Prostate gland (tissue), 2 donors: Measurements from ENCODE around the gene ZIK1. TPM values are rescaled to one million over a fixed set of nuclear protein-coding genes. Genes with fewer than 3 reads are reported as not detected.

Experiments used
- DNase-seq: peaks from one replicate; pipeline ENCODE4 v3.0.0-alpha.2; 2019; ENCODE audit warnings: low spot score
- H3K27ac ChIP-seq, 2 donors: fragments of 200-600 bp; sonication (generic); 2 replicates each; pipeline ENCODE4 v1.5.1; 2017 to 2019
- H3K27me3 ChIP-seq: fragments of 200-600 bp; sonication (generic); replicated peaks from 2 replicates; pipeline ENCODE4 v1.5.1; 2019; ENCODE audit not compliant: insufficient read depth
- H3K36me3 ChIP-seq, 2 donors: fragments of 200-600 bp; sonication (generic); 1 replicate in 1 of 2; 2 replicates in 1 of 2; pipeline versions ENCODE4 v1.5.1 to v1.8.1; 2017 to 2019
- H3K4me1 ChIP-seq: fragments of 200-600 bp; sonication (generic); replicated peaks from 2 replicates; pipeline ENCODE4 v1.5.1; 2019
- H3K4me3 ChIP-seq, 2 donors: fragments of 200-600 bp; sonication (generic); 2 replicates each; pipeline ENCODE4 v1.5.1; 2017 to 2019
- H3K9me3 ChIP-seq: fragments of 200-600 bp; sonication (generic); 2 replicates; pipeline ENCODE4 v1.5.1; 2017
- CTCF ChIP-seq, 4 experiments: fragments of 200-600 bp in 2 of 4; fragments of 450-650 bp in 2 of 4; sonication (generic) in 2 of 4; IDR thresholded peaks; 1 replicate in 3 of 4; 2 replicates in 1 of 4; pipeline ENCODE4 v1.5.1; 2016 to 2019; ENCODE audit warnings: antibody characterized with exemption in 4 of 4, mild to moderate bottlenecking in 2 of 4, moderate library complexity in 2 of 4
- POLR2A ChIP-seq: fragments of 450-650 bp; IDR thresholded peaks from one replicate; pipeline ENCODE4 v1.6.1; 2016; ENCODE audit warnings: antibody characterized with exemption, mild to moderate bottlenecking
- POLR2AphosphoS5 ChIP-seq: sonication (generic); formaldehyde crosslinking; IDR thresholded peaks from one replicate; pipeline ENCODE4 v1.6.1; 2017; ENCODE audit warnings: antibody characterized with exemption
- WGBS: methylation state at CpG from one replicate; pipeline ENCODE4 v1.1.5; 2018; 5-methylcytosine and 5-hydroxymethylcytosine counted together
- intact Hi-C: fragments of 100-400 bp; cut with DNase I; formaldehyde crosslinking; loops from one replicate; pipeline ENCODE4 v1.14.2; 2022
- total RNA-seq, 2 donors: library from RNA; depleted of rRNA; stranded (reverse); fragments of >200 nt; gene quantifications; one replicate each; pipeline ENCODE4 v1.1.0, GENCODE V29; 2016

Gene ZIK1
- total RNA-seq, 2 donors from 2014 or later: 5.3 to 8.5 TPM

- H3K4me1 ChIP-seq: peaks cover 5% of the 10 kb centered on the region
- H3K4me3 ChIP-seq: peak overlapping the region; percentile 78 to 84
- DNase-seq: no peak
- H3K36me3 ChIP-seq: no peaks in the 10 kb centered on the region
- WGBS: 42% methylated on average over 6 of the region's 6 CpGs
- no peak for TF ChIP-seq POLR2AphosphoS5
- TF ChIP-seq CTCF (IDR thresholded peaks at IDR 0.05): no peak
- TF ChIP-seq POLR2A: no peak
- no peaks in the 10 kb centered on the region for H3K27me3 ChIP-seq
- no peaks in the 10 kb centered on the region for H3K9me3 ChIP-seq
- intact Hi-C loops: no loop called here
- peak overlapping the region; percentile 77 to 84 for H3K27ac ChIP-seq
Observed at GRCh38 chr19:57633832-57634131, 49.8 kb downstream of the ZIK1 start.

- no peaks in the 10 kb centered on the region for H3K9me3 ChIP-seq
Observed at GRCh38 chr19:57637379-57637778, 53.4 kb downstream of the ZIK1 start.

GRCh38 chr19:57641715-57642234 is 57.8 kb downstream of the ZIK1 start:
- Histone ChIP-seq H3K27ac (peak overlapping the region in 1 of 2 donors; percentile 58), H3K9me3 (no peaks in the 10 kb centered on the region), H3K4me1 (no peaks in the 10 kb centered on the region), H3K4me3 (no peak overlapping the region), H3K27me3 (no peaks in the 10 kb centered on the region), H3K36me3 (peaks cover 12 to 25% of the 10 kb centered on the region in 2 donors)
- no peak for DNase-seq
- intact Hi-C loops: no loop called here
- 91% methylated on average over 4 of the region's 4 CpGs for WGBS
- TF ChIP-seq POLR2AphosphoS5 (no peak), CTCF (IDR thresholded peaks at IDR 0.05) (no peak), POLR2A (no peak)

More at GRCh38 chr19:57637379-57637778, 53.4 kb downstream of the ZIK1 start:
- Histone ChIP-seq H3K4me1 (peaks cover 5% of the 10 kb centered on the region), H3K36me3 (peaks cover 12 to 25% of the 10 kb centered on the region in 2 donors), H3K27ac (no peak overlapping the region), H3K4me3 (no peak overlapping the region), H3K27me3 (no peaks in the 10 kb centered on the region)
- intact Hi-C loops: no loop called here
- no peak for DNase-seq
- WGBS: 99% methylated on average over 4 of the region's 4 CpGs
- no peak for TF ChIP-seq CTCF (IDR thresholded peaks at IDR 0.05)
- no peak for TF ChIP-seq POLR2AphosphoS5
- TF ChIP-seq POLR2A: no peak

GRCh38 chr19:57642396-57643046 is 58.6 kb downstream of the ZIK1 start:
- TF ChIP-seq POLR2A: no peak
- peak; percentile 68 for TF ChIP-seq POLR2AphosphoS5
- no peak overlapping the region for H3K4me3 ChIP-seq
- peak; percentile 58 for DNase-seq
- H3K27ac ChIP-seq: peak overlapping the region in 1 of 2 donors; percentile 58
- peaks cover 12 to 25% of the 10 kb centered on the region in 2 donors for H3K36me3 ChIP-seq
- intact Hi-C loops: no loop called here
- H3K9me3 ChIP-seq: no peaks in the 10 kb centered on the region
- no peaks in the 10 kb centered on the region for H3K4me1 ChIP-seq
- WGBS: 57% methylated on average over 4 of the region's 4 CpGs
- no peaks in the 10 kb centered on the region for H3K27me3 ChIP-seq

Other genes with a start within 250 kb of the ZIK1 start
- gene ZNF304, start 232.9 kb upstream of the ZIK1 start, total RNA-seq: 10 to 100 TPM; 11.9 to 13.2 TPM
- 10 to 100 TPM; 14.0 to 24.7 TPM for gene TRAPPC2B, start 220.6 kb upstream of the ZIK1 start, total RNA-seq
- 1 to 10 TPM; 4.3 to 8.2 TPM for gene ZNF547, start 220.6 kb upstream of the ZIK1 start, total RNA-seq
- gene ZNF548, start 194.3 kb upstream of the ZIK1 start, total RNA-seq: 10 to 100 TPM; 20.4 to 27.4 TPM
- 10 to 100 TPM; 10.8 to 14.5 TPM for gene ZNF17, start 173.0 kb upstream of the ZIK1 start, total RNA-seq
- 1 to 10 TPM; 5.5 to 8.6 TPM for gene ZNF749, start 148.8 kb upstream of the ZIK1 start, total RNA-seq
- gene VN1R1, start 127.0 kb upstream of the ZIK1 start, total RNA-seq: 1 to 10 TPM in 1 of 2 donors, under 1 TPM in 1; 0.96 to 4.8 TPM
- 10 to 100 TPM; 15.2 to 37.9 TPM for gene ZNF772, start 106.6 kb upstream of the ZIK1 start, total RNA-seq
- gene ZNF419, start 96.4 kb upstream of the ZIK1 start, total RNA-seq: 10 to 100 TPM; 15.4 to 16.0 TPM
- 10 to 100 TPM; 17.9 to 20.3 TPM for gene ZNF773, start 84.2 kb upstream of the ZIK1 start, total RNA-seq
- 10 to 100 TPM in 1 of 2 donors, 1 to 10 TPM in 1; 7.4 to 11.7 TPM for gene ZNF549, start 56.8 kb upstream of the ZIK1 start, total RNA-seq
- 10 to 100 TPM in 1 of 2 donors, 1 to 10 TPM in 1; 8.5 to 12.8 TPM for gene ZNF550, start 24.3 kb upstream of the ZIK1 start, total RNA-seq
- 1 to 10 TPM; 4.8 to 5.6 TPM for gene ZNF416, start 5.2 kb upstream of the ZIK1 start, total RNA-seq
- 1 to 10 TPM; 1.5 to 7.4 TPM for gene ZNF530, start 15.7 kb downstream of the ZIK1 start, total RNA-seq
- 10 to 100 TPM; 18.3 to 25.8 TPM for gene ZNF134, start 30.1 kb downstream of the ZIK1 start, total RNA-seq
- gene ZNF211, start 49.0 kb downstream of the ZIK1 start, total RNA-seq: 10 to 100 TPM in 1 of 2 donors, 1 to 10 TPM in 1; 8.9 to 23.3 TPM
- not detected for gene ZSCAN4, start 84.8 kb downstream of the ZIK1 start, total RNA-seq
- 10 to 100 TPM in 1 of 2 donors, 1 to 10 TPM in 1; 7.5 to 14.3 TPM for gene ZNF551, start 97.8 kb downstream of the ZIK1 start, total RNA-seq
- 1 to 10 TPM; 2.7 to 5.6 TPM for gene ZNF154, start 125.1 kb downstream of the ZIK1 start, total RNA-seq
- 1 to 10 TPM; 8.5 to 8.9 TPM for gene ZNF671, start 143.5 kb downstream of the ZIK1 start, total RNA-seq
- 10 to 100 TPM; 20.1 to 22.5 TPM for gene ZNF776, start 162.7 kb downstream of the ZIK1 start, total RNA-seq
- 10 to 100 TPM; 15.4 to 34.8 TPM for gene ZNF586, start 185.5 kb downstream of the ZIK1 start, total RNA-seq
- gene ZNF552, start 230.8 kb downstream of the ZIK1 start, total RNA-seq: 10 to 100 TPM; 22.0 to 54.9 TPM
- gene ZNF587B, start 246.2 kb downstream of the ZIK1 start, total RNA-seq: 10 to 100 TPM; 21.1 to 23.5 TPM